Measurements from ENCODE around the gene NATD1.

- TF ChIP-seq CTCF (IDR thresholded peaks at IDR 0.05) (peak in 1 of 6 experiments; percentile 15), POLR2A (IDR thresholded peaks at IDR 0.05) (peak in 1 of 4 donors; percentile 40)
Observed at GRCh38 chr17:21252796-21253645, at the start of gene NATD1.
